ENCODE data around the gene ANKRD10. TPM values are rescaled to one million over a fixed set of nuclear protein-coding genes. Genes with fewer than 3 reads are reported as not detected.

ANKRD10 gene
- total and polyA plus RNA-seq, 10 of the 15 experiments (the other 5 are each of a cell fraction or from before 2014, with no cell fraction given), result 47.1 to 199 (median 97.2) TPM

GRCh38 chr13:110925023-110925612 lies 10.2 kb upstream of the ANKRD10 start:
- FAIRE-seq (no peak), DNase-seq (ENCODE audit: low read depth, low spot score) (no peak), ATAC-seq (no peak)
- ChIA-PET RAD21 (ENCODE audit: unreplicated experiment) (interaction anchor here (2.0 kb wide), 1 partner anchor 10 kb away, joined by 5 read pairs; the partner anchor contains the start of gene ANKRD10), POLR2A (interaction anchor here (0.8 kb wide), 1 partner anchor 10 kb away, joined by 10 read pairs; the partner anchor contains the start of gene ANKRD10), CTCF (interaction anchor here (1.0 to 1.3 kb wide), 3 partner anchors 10 to 62 kb away, joined by 3 to 4 read pairs (median 3); no protein-coding TSS in a partner anchor), SMC1A (ENCODE audit: uncharacterized antibody, unreplicated experiment) (interaction anchor here (0.6 to 2.0 kb wide), 3 partner anchors 10 to 18 kb away, joined by 3 to 7 read pairs (median 3); no protein-coding TSS in a partner anchor)
- Histone ChIP-seq H3K27me3 (replicated peaks in 1 of 2; ENCODE audit: control insufficient read depth in 2 of 2, insufficient read depth in 2 of 2, low read length in 1 of 2) (no peaks in the 10 kb centered on the region), H2AFZ (ENCODE audit: control insufficient read depth, low read depth, low read length) (no peak overlapping the region), H3K27ac (ENCODE audit: control insufficient read depth, insufficient read depth) (no peak overlapping the region), H3K9me3 (replicated peaks; ENCODE audit: control insufficient read depth, insufficient read depth, low read length) (no peaks in the 10 kb centered on the region; the same call in 1 of the 3 replicates), H3K4me1 (ENCODE audit: control insufficient read depth, insufficient read depth, low read length) (peaks cover 15% of the 10 kb centered on the region), H4K20me1 (ENCODE audit: control insufficient read depth, insufficient read depth) (no peaks in the 10 kb centered on the region), H3K4me2 (ENCODE audit: control insufficient read depth, insufficient read depth) (no peak overlapping the region), H3K36me3 (ENCODE audit: control insufficient read depth in 2 of 2, insufficient read depth in 2 of 2, low read length in 1 of 2) (no peaks in the 10 kb centered on the region), H3K79me2 (ENCODE audit: control insufficient read depth, insufficient read depth, low read length) (no peaks in the 10 kb centered on the region), H3K9ac (ENCODE audit: control insufficient read depth, insufficient read depth, low read length) (no peak overlapping the region), H3K4me3 (no peak overlapping the region)
- intact Hi-C loops (cut with micrococcal nuclease; ENCODE audit: unreplicated experiment), result no loop called here
- in situ Hi-C loops (cut with MboI), result no loop called here
- 53% methylated on average over 8 of the region's 8 CpGs for WGBS (ENCODE audit: insufficient coverage, insufficient replicate concordance, low lambda C conversion rate, missing lambda C conversion rate)
- TF ChIP-seq BMI1 (IDR thresholded peaks at IDR 0.05; ENCODE audit: borderline replicate concordance) (peak; percentile 48; the same call in 1 of the 2 replicates), RBBP5 (conservative IDR thresholded peaks at IDR 0.05) (no peak), MXI1 (IDR thresholded peaks at IDR 0.05; ENCODE audit: low read depth, low read length) (no peak), RAD21 (IDR thresholded peaks at IDR 0.05; ENCODE audit: insufficient read depth, low read depth, low read length) (peak; percentile 45; the same call in 1 of the 2 replicates), CTCF (IDR thresholded peaks at IDR 0.05 in 2 of 3, conservative IDR thresholded peaks at IDR 0.05 in 1 of 3; ENCODE audit: control insufficient read depth in 2 of 3, extremely low read depth in 1 of 3, insufficient read depth in 1 of 3, low read depth in 3 of 3, low read length in 3 of 3) (peak; percentile 7 to 16 (median 10); a peak in 1 of 6 replicates), SRF (IDR thresholded peaks at IDR 0.05; ENCODE audit: low read depth in 2 of 2, low read length in 2 of 2) (peak; percentile 56 to 87; a peak in 3 of 4 replicates), IRF5 (IDR thresholded peaks at IDR 0.05; ENCODE audit: borderline replicate concordance) (no peak)
- no TSS peak for BruUV-seq (replicated peaks)
